ENCODE data around the gene ATOH1.
A peak's percentile ranks its signal among the peaks of the same experiment; 100 is the strongest.

DNA sequence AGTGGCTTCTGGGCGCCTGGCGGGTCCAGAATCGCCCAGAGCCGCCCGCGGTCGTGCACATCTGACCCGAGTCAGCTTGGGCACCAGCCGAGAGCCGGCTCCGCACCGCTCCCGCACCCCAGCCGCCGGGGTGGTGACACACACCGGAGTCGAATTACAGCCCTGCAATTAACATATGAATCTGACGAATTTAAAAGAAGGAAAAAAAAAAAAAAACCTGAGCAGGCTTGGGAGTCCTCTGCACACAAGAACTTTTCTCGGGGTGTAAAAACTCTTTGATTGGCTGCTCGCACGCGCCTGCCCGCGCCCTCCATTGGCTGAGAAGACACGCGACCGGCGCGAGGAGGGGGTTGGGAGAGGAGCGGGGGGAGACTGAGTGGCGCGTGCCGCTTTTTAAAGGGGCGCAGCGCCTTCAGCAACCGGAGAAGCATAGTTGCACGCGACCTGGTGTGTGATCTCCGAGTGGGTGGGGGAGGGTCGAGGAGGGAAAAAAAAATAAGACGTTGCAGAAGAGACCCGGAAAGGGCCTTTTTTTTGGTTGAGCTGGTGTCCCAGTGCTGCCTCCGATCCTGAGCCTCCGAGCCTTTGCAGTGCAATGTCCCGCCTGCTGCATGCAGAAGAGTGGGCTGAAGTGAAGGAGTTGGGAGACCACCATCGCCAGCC, at the start of gene ATOH1:
- TF ChIP-seq CREB1 (CRISPR knock-in tag; IDR thresholded peaks at IDR 0.05; ENCODE audit: low read depth) (peak; percentile 44; the same call in 1 of the 2 replicates), STAT1 (IDR thresholded peaks at IDR 0.05; ENCODE audit: unreplicated experiment) (no peak), CTCF (conservative IDR thresholded peaks at IDR 0.05; ENCODE audit: low read depth in 2 of 2) (no peak), EZH2 (IDR thresholded peaks at IDR 0.05; ENCODE audit: low read depth, unreplicated experiment) (no peak), ETS1 (IDR thresholded peaks at IDR 0.05) (no peak), ZNF114 (CRISPR knock-in tag; IDR thresholded peaks at IDR 0.05) (no peak), JUNB (IDR thresholded peaks at IDR 0.05; ENCODE audit: unreplicated experiment) (no peak), POLR2AphosphoS5 (IDR thresholded peaks at IDR 0.05; ENCODE audit: low read depth) (no peak)
